CD4-positive, alpha-beta memory T cell (primary cell): Measurements from ENCODE around the gene FRK. TPM values are rescaled to one million over a fixed set of nuclear protein-coding genes. Genes with fewer than 3 reads are reported as not detected.

ENCODE experiments used
- CTCF ChIA-PET: fragments of 350-600 bp; sonication (Branson Sonifier 250); formaldehyde crosslinking; loops from one replicate; lab custom pipeline; 2021; ENCODE audit warnings: inconsistent platforms; ENCODE audit not compliant: partially characterized antibody; lab: Charles Lee
- POLR2A ChIA-PET: fragments of 350-600 bp; sonication (Branson Sonifier 250); formaldehyde crosslinking; loops from one replicate; lab custom pipeline; 2021; ENCODE audit not compliant: partially characterized antibody; lab: Charles Lee
- DNase-seq, 5 donors: peaks; one replicate each; pipeline versions ENCODE4 v3.0.0 to v3.0.0-alpha.2; 2020 to 2022; ENCODE audit warnings: mixed read lengths in 1 of 5
- H3K27ac ChIP-seq: one replicate; pipeline ENCODE4 v1.7.0; 2013; ENCODE audit warnings: low read depth, low read length
- H3K27me3 ChIP-seq: 2 replicates; pipeline ENCODE4 v1.7.0; 2013; ENCODE audit warnings: mild to moderate bottlenecking, low read length, moderate library complexity; ENCODE audit not compliant: insufficient read depth
- H3K36me3 ChIP-seq: 2 replicates; pipeline ENCODE4 v1.7.0; 2013; ENCODE audit warnings: mild to moderate bottlenecking, low read length, moderate library complexity; ENCODE audit not compliant: insufficient read depth
- H3K4me1 ChIP-seq: 2 replicates; pipeline ENCODE4 v1.7.0; 2013; ENCODE audit warnings: mild to moderate bottlenecking, low read length, moderate library complexity; ENCODE audit not compliant: insufficient read depth
- H3K4me3 ChIP-seq, 2 donors: one replicate each; pipeline ENCODE4 v1.7.0; 2013; ENCODE audit warnings: low read length in 2 of 2, mild to moderate bottlenecking in 1 of 2
- H3K9me3 ChIP-seq, 2 donors: one replicate each; pipeline ENCODE4 v1.7.0; 2013; ENCODE audit warnings: low read length in 2 of 2, control low read depth in 1 of 2; ENCODE audit not compliant: control insufficient read depth in 1 of 2
- H3K27ac Mint-ChIP-seq, 7 donors: one replicate each; pipeline ENCODE4 v1.8.0; 2020 to 2021; ENCODE audit warnings: mixed read lengths in 7 of 7, mild to moderate bottlenecking in 6 of 7, inconsistent platforms in 3 of 7, moderate library complexity in 3 of 7
- H3K27me3 Mint-ChIP-seq, 2 donors: one replicate each; pipeline ENCODE4 v1.8.0; 2020 to 2021; ENCODE audit warnings: mixed read lengths in 2 of 2
- H3K36me3 Mint-ChIP-seq, 2 donors: one replicate each; pipeline ENCODE4 v1.8.0; 2020 to 2021; ENCODE audit warnings: mixed read lengths in 2 of 2, inconsistent platforms in 1 of 2, mild to moderate bottlenecking in 1 of 2
- H3K4me1 Mint-ChIP-seq, 4 donors: one replicate each; pipeline ENCODE4 v1.8.0; 2020 to 2021; ENCODE audit warnings: mixed read lengths in 4 of 4, mild to moderate bottlenecking in 1 of 4
- H3K4me3 Mint-ChIP-seq, 8 donors: one replicate each; pipeline ENCODE4 v1.8.0; 2020 to 2021; ENCODE audit warnings: mixed read lengths in 8 of 8, mild to moderate bottlenecking in 7 of 8, moderate library complexity in 6 of 8, inconsistent platforms in 3 of 8
- H3K9me3 Mint-ChIP-seq, 8 donors: one replicate each; pipeline ENCODE4 v1.8.0; 2020 to 2021; ENCODE audit warnings: mixed read lengths in 8 of 8, mild to moderate bottlenecking in 5 of 8, inconsistent platforms in 3 of 8, moderate library complexity in 1 of 8
- intact Hi-C: fragments of 100-400 bp; cut with micrococcal nuclease; formaldehyde crosslinking; loops from one replicate; pipeline ENCODE4 v1.15.1; 2023
- polyA plus RNA-seq, 2 donors: library from polyadenylated mRNA; unstranded; fragments of 300-500 nt; fragmentation: Illumina TruSeq; gene quantifications; one replicate each; pipeline ENCODE4 v1.2.3, GENCODE V29; 2021
- total RNA-seq, 2 experiments: library from RNA; stranded (reverse); gene quantifications; one replicate each; pipeline ENCODE4 v1.2.3, GENCODE V29; 2021

The FRK gene
- total and polyA plus RNA-seq, 4 experiments from 2014 or later: 0.04 TPM; not detected in 3

GRCh38 chr6:116028233-116028632 is 32.5 kb downstream of the FRK start:
- no peak overlapping the region for H3K4me3 Mint-ChIP-seq
- Histone ChIP-seq H3K4me3 (no peak overlapping the region), H3K9me3 (no peaks in the 10 kb centered on the region), H3K27me3 (no peaks in the 10 kb centered on the region), H3K36me3 (no peaks in the 10 kb centered on the region), H3K4me1 (no peaks in the 10 kb centered on the region), H3K27ac (no peak overlapping the region)
- ChIA-PET POLR2A (no interaction called here), CTCF (no interaction called here)
- H3K9me3 Mint-ChIP-seq: peaks cover 0 to 1% (median 0%) of the 10 kb centered on the region in 8 donors
- no peak for DNase-seq
- H3K36me3 Mint-ChIP-seq: no peaks in the 10 kb centered on the region
- H3K27me3 Mint-ChIP-seq: peaks cover 2 to 3% of the 10 kb centered on the region in 2 donors
- no peak overlapping the region for H3K27ac Mint-ChIP-seq
- intact Hi-C loops: no loop called here
- H3K4me1 Mint-ChIP-seq: no peaks in the 10 kb centered on the region

- ChIA-PET POLR2A (no interaction called here), CTCF (no interaction called here)
- intact Hi-C loops: no loop called here
- Mint-ChIP-seq H3K9me3 (peaks cover 0 to 1% (median 0%) of the 10 kb centered on the region in 8 donors), H3K4me3 (no peak overlapping the region), H3K27ac (no peak overlapping the region), H3K36me3 (no peaks in the 10 kb centered on the region), H3K4me1 (no peaks in the 10 kb centered on the region), H3K27me3 (peaks cover 2 to 3% of the 10 kb centered on the region in 2 donors)
- no peak for DNase-seq
- H3K4me1 ChIP-seq: no peaks in the 10 kb centered on the region
- H3K36me3 ChIP-seq: no peaks in the 10 kb centered on the region
- no peak overlapping the region for H3K4me3 ChIP-seq
- no peaks in the 10 kb centered on the region for H3K27me3 ChIP-seq
- H3K9me3 ChIP-seq: no peaks in the 10 kb centered on the region
- no peak overlapping the region for H3K27ac ChIP-seq
Measured at GRCh38 chr6:116027801-116028200, 32.9 kb downstream of the FRK start.

- CTCF ChIA-PET: no interaction called here
- no peak overlapping the region for H3K27ac Mint-ChIP-seq
- POLR2A ChIA-PET: no interaction called here
- H3K36me3 ChIP-seq: no peaks in the 10 kb centered on the region
- no peaks in the 10 kb centered on the region for H3K4me1 Mint-ChIP-seq
- no peak overlapping the region for H3K27ac ChIP-seq
- no peaks in the 10 kb centered on the region for H3K27me3 ChIP-seq
- H3K27me3 Mint-ChIP-seq: peaks cover 2 to 5% of the 10 kb centered on the region in 2 donors
- no peak overlapping the region for H3K4me3 ChIP-seq
- no peaks in the 10 kb centered on the region for H3K36me3 Mint-ChIP-seq
- no peaks in the 10 kb centered on the region for H3K4me1 ChIP-seq
- no peak for DNase-seq
- H3K9me3 Mint-ChIP-seq: peaks cover 0 to 1% (median 0%) of the 10 kb centered on the region in 8 donors
- intact Hi-C loops: no loop called here
- no peaks in the 10 kb centered on the region for H3K9me3 ChIP-seq
- no peak overlapping the region for H3K4me3 Mint-ChIP-seq
Measured at GRCh38 chr6:116025405-116025804, 35.3 kb downstream of the FRK start.

- Mint-ChIP-seq H3K27ac (no peak overlapping the region), H3K9me3 (peaks cover 0 to 1% (median 0%) of the 10 kb centered on the region in 8 donors), H3K27me3 (peaks cover 2 to 10% of the 10 kb centered on the region in 2 donors), H3K4me1 (no peaks in the 10 kb centered on the region), H3K4me3 (no peak overlapping the region), H3K36me3 (no peaks in the 10 kb centered on the region)
- Histone ChIP-seq H3K4me3 (no peak overlapping the region), H3K4me1 (no peaks in the 10 kb centered on the region), H3K9me3 (no peaks in the 10 kb centered on the region), H3K27me3 (no peaks in the 10 kb centered on the region), H3K27ac (no peak overlapping the region), H3K36me3 (no peaks in the 10 kb centered on the region)
- intact Hi-C loops: no loop called here
- no peak for DNase-seq
- ChIA-PET CTCF (interaction anchor here (0.7 to 1.4 kb wide), 2 partner anchors 11 to 12 kb away, joined by 3 read pairs; no protein-coding TSS in a partner anchor), POLR2A (no interaction called here)
Measured at GRCh38 chr6:116022841-116023445, 37.7 kb downstream of the FRK start.

DNA sequence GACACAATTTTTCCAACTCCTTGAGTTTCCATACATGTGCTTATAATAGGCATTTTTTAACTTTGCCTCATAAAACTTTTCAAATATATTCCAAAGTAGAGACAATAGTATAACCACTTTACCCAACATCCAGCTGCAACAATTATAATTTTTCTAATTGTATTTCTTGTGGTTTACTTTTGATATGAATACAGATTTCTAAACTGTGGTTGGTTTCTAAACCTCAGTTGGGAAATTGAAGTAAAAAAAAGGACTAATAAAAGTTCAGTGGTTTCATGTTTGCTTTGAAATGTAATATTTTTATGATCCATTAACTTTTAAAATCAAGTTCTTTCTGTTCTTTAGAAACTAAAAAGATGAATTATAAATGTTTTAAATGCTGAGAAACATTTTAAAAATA is 40.0 kb downstream of the FRK start:
- ChIA-PET CTCF (interaction anchor here (1.2 to 1.6 kb wide), 3 partner anchors 10 to 76 kb away, joined by 4 to 5 read pairs (median 5); no protein-coding TSS in a partner anchor), POLR2A (no interaction called here)
- Histone ChIP-seq H3K27me3 (no peaks in the 10 kb centered on the region), H3K27ac (no peak overlapping the region), H3K9me3 (no peaks in the 10 kb centered on the region), H3K4me1 (no peaks in the 10 kb centered on the region), H3K4me3 (no peak overlapping the region), H3K36me3 (no peaks in the 10 kb centered on the region)
- no peak for DNase-seq
- H3K27ac Mint-ChIP-seq: no peak overlapping the region
- peaks cover 5 to 12% of the 10 kb centered on the region in 2 donors for H3K27me3 Mint-ChIP-seq
- H3K4me1 Mint-ChIP-seq: no peaks in the 10 kb centered on the region
- peaks cover 0 to 1% (median 0%) of the 10 kb centered on the region in 8 donors for H3K9me3 Mint-ChIP-seq
- intact Hi-C loops: no loop called here
- no peak overlapping the region for H3K4me3 Mint-ChIP-seq
- H3K36me3 Mint-ChIP-seq: no peaks in the 10 kb centered on the region

- H3K27me3 ChIP-seq: no peaks in the 10 kb centered on the region
- no peaks in the 10 kb centered on the region for H3K9me3 ChIP-seq
- Mint-ChIP-seq H3K4me3 (no peak overlapping the region), H3K9me3 (peaks cover 0 to 1% (median 0%) of the 10 kb centered on the region in 8 donors), H3K27ac (no peak overlapping the region), H3K27me3 (peaks cover 5 to 21% of the 10 kb centered on the region in 2 donors), H3K4me1 (no peaks in the 10 kb centered on the region), H3K36me3 (no peaks in the 10 kb centered on the region)
- ChIA-PET CTCF (interaction anchor here (1.2 kb wide), 1 partner anchor 9 kb away, joined by 4 read pairs; no protein-coding TSS in a partner anchor), POLR2A (no interaction called here)
- no peaks in the 10 kb centered on the region for H3K4me1 ChIP-seq
- no peaks in the 10 kb centered on the region for H3K36me3 ChIP-seq
- intact Hi-C loops: no loop called here
- H3K4me3 ChIP-seq: no peak overlapping the region
- no peak for DNase-seq
- H3K27ac ChIP-seq: no peak overlapping the region
Measured at GRCh38 chr6:116019428-116019827, 41.3 kb downstream of the FRK start.

DNA sequence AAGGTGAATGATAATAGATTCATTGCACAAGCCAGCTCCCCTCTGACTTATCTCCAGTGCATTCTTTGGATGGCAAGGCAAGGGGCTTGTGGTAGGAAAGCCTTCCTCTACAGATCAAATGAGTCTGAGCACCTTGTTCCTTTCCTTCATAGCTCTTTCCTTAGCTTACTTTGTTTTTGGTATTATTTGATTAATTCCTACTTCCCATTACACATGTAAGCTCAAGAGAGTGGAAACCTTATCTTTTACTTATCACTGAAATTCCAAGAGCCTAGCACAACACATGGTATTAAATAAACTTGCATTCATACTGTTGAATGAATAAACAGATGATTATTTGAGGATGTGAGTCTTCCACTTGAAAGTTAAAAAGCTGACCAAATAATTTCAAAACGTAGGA is 41.7 kb downstream of the FRK start:
- Histone ChIP-seq H3K36me3 (no peaks in the 10 kb centered on the region), H3K9me3 (no peaks in the 10 kb centered on the region), H3K27me3 (no peaks in the 10 kb centered on the region), H3K27ac (no peak overlapping the region), H3K4me3 (no peak overlapping the region), H3K4me1 (no peaks in the 10 kb centered on the region)
- DNase-seq: no peak
- CTCF ChIA-PET: interaction anchor here (1.2 kb wide), 1 partner anchor 8 kb away, joined by 4 read pairs; no protein-coding TSS in a partner anchor
- Mint-ChIP-seq H3K36me3 (no peaks in the 10 kb centered on the region), H3K27me3 (peaks cover 5 to 23% of the 10 kb centered on the region in 2 donors), H3K4me1 (no peaks in the 10 kb centered on the region), H3K27ac (no peak overlapping the region), H3K4me3 (no peak overlapping the region), H3K9me3 (peaks cover 0 to 1% (median 0%) of the 10 kb centered on the region in 8 donors)
- intact Hi-C loops: no loop called here
- POLR2A ChIA-PET: no interaction called here
